Caco-2 (cell line): ENCODE data around the gene DNAJC8. TPM values are rescaled to one million over a fixed set of nuclear protein-coding genes. Genes with fewer than 3 reads are reported as not detected.

Experiments
- BruUV-seq: library from RNA; stranded (reverse); fragments of 400-500 nt; replicated peaks from 2 replicates; lab custom pipeline; 2021; lab: Mats Ljungman, UMichigan
- CTCF ChIA-PET: fragments of 300-600 bp; sonication (Branson Sonifier 250); formaldehyde crosslinking; loops from one replicate; lab custom pipeline; 2022; ENCODE audit warnings: antibody characterized with exemption; lab: Charles Lee
- POLR2A ChIA-PET: fragments of 300-600 bp; sonication (Branson Sonifier 250); formaldehyde crosslinking; loops from one replicate; lab custom pipeline; 2022; ENCODE audit warnings: antibody characterized with exemption; lab: Charles Lee
- DNase-seq, 2 experiments: peaks; one replicate each; pipeline versions ENCODE4 v3.0.0 to v3.0.0-alpha.2; 2020 to 2022
- H3K27me3 ChIP-seq: replicated peaks from 2 replicates; pipeline ENCODE4 v1.6.0; 2011; ENCODE audit warnings: low read length; ENCODE audit not compliant: control insufficient read depth, insufficient read depth
- H3K36me3 ChIP-seq: 2 replicates; pipeline ENCODE4 v1.5.1; 2011; ENCODE audit warnings: low read length; ENCODE audit not compliant: control insufficient read depth, insufficient read depth
- H3K4me1 ChIP-seq: fragments of 250-450 bp; sonication (Bioruptor Pico); 2 replicates; pipeline ENCODE4 v1.5.1; 2020; ENCODE audit warnings: mild to moderate bottlenecking
- H3K4me3 ChIP-seq: 2 replicates; pipeline ENCODE4 v1.5.1; 2011; ENCODE audit warnings: low read depth, mild to moderate bottlenecking, control low read depth, low read length
- H3K9me3 ChIP-seq: fragments of 250-450 bp; sonication (Bioruptor Pico); 2 replicates; pipeline ENCODE4 v1.5.1; 2020; ENCODE audit warnings: mild to moderate bottlenecking, moderate library complexity
- H3K27ac Mint-ChIP-seq: one replicate; pipeline ENCODE4 v1.8.0; 2022; ENCODE audit warnings: mixed read lengths; ENCODE audit not compliant: unreplicated experiment
- H3K27me3 Mint-ChIP-seq: one replicate; pipeline ENCODE4 v1.8.0; 2022; ENCODE audit warnings: mixed read lengths; ENCODE audit not compliant: insufficient read depth, unreplicated experiment
- H3K36me3 Mint-ChIP-seq: one replicate; pipeline ENCODE4 v1.8.0; 2022; ENCODE audit warnings: mild to moderate bottlenecking, mixed read lengths; ENCODE audit not compliant: insufficient read depth, unreplicated experiment
- H3K4me1 Mint-ChIP-seq: one replicate; pipeline ENCODE4 v1.8.0; 2022; ENCODE audit warnings: low read depth, mixed read lengths; ENCODE audit not compliant: unreplicated experiment
- H3K4me3 Mint-ChIP-seq: one replicate; pipeline ENCODE4 v1.8.0; 2022; ENCODE audit warnings: mild to moderate bottlenecking, moderate library complexity, mixed read lengths; ENCODE audit not compliant: unreplicated experiment
- H3K9me3 Mint-ChIP-seq: one replicate; pipeline ENCODE4 v1.8.0; 2022; ENCODE audit warnings: mixed read lengths; ENCODE audit not compliant: unreplicated experiment
- intact Hi-C: fragments of 100-400 bp; cut with micrococcal nuclease; formaldehyde crosslinking; loops from one replicate; pipeline ENCODE4 v1.10.0; 2022; ENCODE audit not compliant: unreplicated experiment
- total RNA-seq: library from RNA; stranded (reverse); gene quantifications from 2 replicates; pipeline ENCODE4 v1.2.3, GENCODE V29; 2022
- TF ChIP-seq, protein P1 (sequence below), 2 experiments: fragments of 200-600 bp in 1 of 2; IDR thresholded peaks; 1 replicate in 1 of 2; 2 replicates in 1 of 2; pipeline versions ENCODE4 v1.5.1 to v1.8.0; 2011 to 2022; ENCODE audit warnings: antibody characterized with exemption in 1 of 2, control low read depth in 1 of 2, inconsistent platforms in 1 of 2, low read depth in 1 of 2, low read length in 1 of 2, mild to moderate bottlenecking in 1 of 2, moderate library complexity in 1 of 2; ENCODE audit not compliant: insufficient read depth in 1 of 2, severe bottlenecking in 1 of 2, unreplicated experiment in 1 of 2

The DNAJC8 gene
- total RNA-seq, 1 experiment from 2014 or later: 69.4 TPM

DNA sequence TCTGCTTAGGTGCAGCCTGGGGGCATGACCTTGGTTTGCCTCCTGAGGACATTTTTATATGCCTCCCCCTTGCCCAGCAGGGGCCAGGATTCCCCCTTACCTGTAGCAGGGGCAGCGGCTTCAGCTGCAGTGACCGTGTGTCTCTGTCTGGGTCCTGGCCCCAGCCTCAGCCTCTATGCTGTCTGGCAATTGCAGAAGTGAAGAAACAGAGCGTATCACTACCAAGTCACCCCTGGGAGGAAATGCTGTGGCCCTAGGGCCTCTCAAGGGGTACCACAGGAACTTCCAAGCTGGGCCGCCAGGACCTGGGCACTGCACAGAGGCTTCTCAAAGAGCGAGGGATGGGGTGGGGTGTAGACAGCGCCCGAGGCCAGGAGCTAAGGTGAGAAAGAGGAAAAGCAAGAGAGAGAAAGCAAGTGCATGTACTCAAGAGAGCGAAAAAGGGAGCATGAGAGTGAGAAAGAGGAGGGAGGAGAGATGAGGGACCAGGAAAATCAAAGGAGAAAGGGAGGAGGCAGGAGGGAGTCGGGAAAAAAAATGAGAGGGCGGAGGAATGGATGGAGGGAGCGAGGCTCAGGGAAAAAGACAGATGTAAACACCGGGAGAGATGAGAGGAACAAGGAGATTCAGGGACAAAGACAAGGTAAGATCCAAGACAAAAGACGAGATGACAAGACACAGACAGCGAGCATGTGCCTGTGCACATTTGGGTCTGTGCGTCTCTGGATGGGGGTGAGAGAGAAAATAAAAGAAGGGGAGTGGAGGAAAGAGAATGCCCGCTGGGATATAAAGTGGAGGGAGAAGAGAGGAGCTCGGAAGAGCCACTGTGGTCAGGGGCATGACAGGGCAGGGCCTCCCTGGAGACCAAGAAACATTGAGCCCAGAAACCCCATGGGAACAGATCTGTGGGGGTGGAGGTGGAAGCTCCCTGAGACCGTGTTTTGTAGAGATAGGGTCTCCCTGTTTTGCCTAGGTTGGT lies 56.0 kb downstream of the DNAJC8 start, which contains the start of gene PTAFR:
Gene PTAFR (minus strand): TSS at position 199 of the 979 bp plus-strand sequence. CDS start 25,669 bp downstream, outside the sequence.
- ChIA-PET POLR2A (no interaction called here), CTCF (no interaction called here)
- Mint-ChIP-seq H3K27ac (no peak within 1 kb of the TSS), H3K27me3 (peaks cover 3% of the 10 kb centered on the region), H3K36me3 (no peaks in the 10 kb centered on the region), H3K4me1 (peaks cover 12% of the 10 kb centered on the region), H3K4me3 (no peak within 1 kb of the TSS), H3K9me3 (no peaks in the 10 kb centered on the region)
- H3K4me1 ChIP-seq: peaks cover 9% of the 10 kb centered on the region
- no peaks in the 10 kb centered on the region for H3K27me3 ChIP-seq
- TF ChIP-seq, protein P1, sequence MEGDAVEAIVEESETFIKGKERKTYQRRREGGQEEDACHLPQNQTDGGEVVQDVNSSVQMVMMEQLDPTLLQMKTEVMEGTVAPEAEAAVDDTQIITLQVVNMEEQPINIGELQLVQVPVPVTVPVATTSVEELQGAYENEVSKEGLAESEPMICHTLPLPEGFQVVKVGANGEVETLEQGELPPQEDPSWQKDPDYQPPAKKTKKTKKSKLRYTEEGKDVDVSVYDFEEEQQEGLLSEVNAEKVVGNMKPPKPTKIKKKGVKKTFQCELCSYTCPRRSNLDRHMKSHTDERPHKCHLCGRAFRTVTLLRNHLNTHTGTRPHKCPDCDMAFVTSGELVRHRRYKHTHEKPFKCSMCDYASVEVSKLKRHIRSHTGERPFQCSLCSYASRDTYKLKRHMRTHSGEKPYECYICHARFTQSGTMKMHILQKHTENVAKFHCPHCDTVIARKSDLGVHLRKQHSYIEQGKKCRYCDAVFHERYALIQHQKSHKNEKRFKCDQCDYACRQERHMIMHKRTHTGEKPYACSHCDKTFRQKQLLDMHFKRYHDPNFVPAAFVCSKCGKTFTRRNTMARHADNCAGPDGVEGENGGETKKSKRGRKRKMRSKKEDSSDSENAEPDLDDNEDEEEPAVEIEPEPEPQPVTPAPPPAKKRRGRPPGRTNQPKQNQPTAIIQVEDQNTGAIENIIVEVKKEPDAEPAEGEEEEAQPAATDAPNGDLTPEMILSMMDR (IDR thresholded peaks at IDR 0.05; ENCODE audit: insufficient read depth in 1 of 2, low read depth in 1 of 2, low read length in 1 of 2, severe bottlenecking in 1 of 2, unreplicated experiment in 1 of 2): no peak
- BruUV-seq: no TSS peak
- intact Hi-C loops: no loop called here
- no peaks in the 10 kb centered on the region for H3K36me3 ChIP-seq
- no peaks in the 10 kb centered on the region for H3K9me3 ChIP-seq
- DNase-seq: no peak
- no peak within 1 kb of the TSS for H3K4me3 ChIP-seq

DNA sequence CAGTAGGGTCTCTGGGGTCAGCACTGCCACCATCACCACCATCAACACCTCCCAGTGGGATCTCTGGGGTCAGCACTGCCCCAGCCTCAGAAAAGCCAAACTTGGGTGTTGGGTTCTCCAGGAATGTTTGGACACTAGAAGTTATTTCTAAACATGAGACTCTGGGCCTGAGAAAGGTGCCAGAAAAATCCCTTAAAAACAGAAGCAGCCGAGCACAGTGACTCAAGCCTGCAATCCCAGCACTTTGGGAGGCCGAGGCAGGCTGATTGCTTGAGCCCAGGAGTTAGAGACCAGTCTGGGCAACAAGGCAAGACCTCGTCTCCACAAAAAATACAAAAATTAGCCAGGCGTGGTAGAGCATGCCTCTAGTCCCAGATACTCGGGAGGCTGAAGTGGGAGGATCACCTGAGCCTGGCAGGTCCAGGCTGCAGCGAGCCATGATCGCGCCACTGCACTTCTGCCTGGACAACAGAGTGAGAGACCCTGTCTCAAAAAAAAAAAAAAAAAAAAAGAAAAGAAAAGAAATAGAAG lies 56.8 kb downstream of the DNAJC8 start:
- no peaks in the 10 kb centered on the region for H3K36me3 ChIP-seq
- no peaks in the 10 kb centered on the region for H3K36me3 Mint-ChIP-seq
- H3K9me3 ChIP-seq: no peaks in the 10 kb centered on the region
- no peaks in the 10 kb centered on the region for H3K9me3 Mint-ChIP-seq
- no peak overlapping the region for H3K27ac Mint-ChIP-seq
- H3K4me1 ChIP-seq: peaks cover 12% of the 10 kb centered on the region
- ChIA-PET POLR2A (no interaction called here), CTCF (no interaction called here)
- no peak for DNase-seq
- H3K4me1 Mint-ChIP-seq: peaks cover 12% of the 10 kb centered on the region
- intact Hi-C loops: no loop called here
- H3K27me3 Mint-ChIP-seq: peaks cover 3% of the 10 kb centered on the region
- H3K4me3 ChIP-seq: no peak overlapping the region
- TF ChIP-seq, protein P1 (IDR thresholded peaks at IDR 0.05; ENCODE audit: insufficient read depth in 1 of 2, low read depth in 1 of 2, low read length in 1 of 2, severe bottlenecking in 1 of 2, unreplicated experiment in 1 of 2): no peak
- no peaks in the 10 kb centered on the region for H3K27me3 ChIP-seq
- no peak overlapping the region for H3K4me3 Mint-ChIP-seq
- BruUV-seq: no TSS peak

DNA sequence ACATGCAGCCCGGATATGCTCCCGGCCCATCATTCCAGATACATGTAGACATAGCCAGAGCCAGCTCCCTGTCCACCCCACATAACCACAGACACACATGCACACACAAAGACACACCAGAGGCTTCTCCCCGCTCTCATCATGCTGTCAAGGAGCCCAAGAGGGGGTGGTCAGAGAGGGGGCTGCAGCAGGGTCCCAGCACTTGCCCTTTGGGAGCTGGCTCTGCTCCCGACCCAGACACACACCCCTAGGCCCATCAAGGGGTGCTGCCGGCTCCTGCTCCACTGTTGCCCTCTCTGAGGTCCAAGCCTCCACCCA lies 58.9 kb downstream of the DNAJC8 start:
- no peak overlapping the region for H3K4me3 Mint-ChIP-seq
- TF ChIP-seq, protein P1 (IDR thresholded peaks at IDR 0.05; ENCODE audit: insufficient read depth in 1 of 2, low read depth in 1 of 2, low read length in 1 of 2, severe bottlenecking in 1 of 2, unreplicated experiment in 1 of 2): no peak
- intact Hi-C loops: no loop called here
- Histone ChIP-seq H3K4me1 (peaks cover 12% of the 10 kb centered on the region), H3K9me3 (no peaks in the 10 kb centered on the region), H3K27me3 (no peaks in the 10 kb centered on the region), H3K4me3 (no peak overlapping the region), H3K36me3 (no peaks in the 10 kb centered on the region)
- DNase-seq: no peak
- POLR2A ChIA-PET: no interaction called here
- H3K36me3 Mint-ChIP-seq: no peaks in the 10 kb centered on the region
- no peaks in the 10 kb centered on the region for H3K27me3 Mint-ChIP-seq
- CTCF ChIA-PET: no interaction called here
- no peak overlapping the region for H3K27ac Mint-ChIP-seq
- H3K9me3 Mint-ChIP-seq: no peaks in the 10 kb centered on the region
- H3K4me1 Mint-ChIP-seq: peaks cover 6% of the 10 kb centered on the region
- no TSS peak for BruUV-seq
